ENCODE results near the gene CTNNA1.

CTNNA1 gene

GRCh38 chr5:138974227-138975063 is 221.2 kb downstream of the CTNNA1 start:
- DNase-seq = no peak

- no peak for DNase-seq
These were observed 222.0 kb downstream of the CTNNA1 start for GRCh38 chr5:138975098-138975847.

- DNase-seq = no peak
These were observed 224.9 kb downstream of the CTNNA1 start for GRCh38 chr5:138978080-138978479.

GRCh38 chr5:138978581-138978980 is 225.4 kb downstream of the CTNNA1 start:
- DNase-seq = no peak

- no peak for DNase-seq
These were observed 226.6 kb downstream of the CTNNA1 start for GRCh38 chr5:138979684-138980280.

- no peak for DNase-seq
These were observed 227.2 kb downstream of the CTNNA1 start for GRCh38 chr5:138980441-138980840.

GRCh38 chr5:138981131-138981530 is 227.9 kb downstream of the CTNNA1 start:
- DNase-seq = no peak

GRCh38 chr5:138981586-138981985 is 228.4 kb downstream of the CTNNA1 start:
- DNase-seq = no peak

GRCh38 chr5:138983984-138984383 is 230.8 kb downstream of the CTNNA1 start:
- DNase-seq = no peak

Data from AML-193 (cell line).